ENCODE measurements around the gene TBX18. TPM values are rescaled to one million over a fixed set of nuclear protein-coding genes. Genes with fewer than 3 reads are reported as not detected.

TBX18 gene
- total RNA-seq, 2 donors from 2014 or later, result 42.3 to 45.5 TPM

GRCh38 chr6:84707171-84707570 lies 57.2 kb downstream of the TBX18 start:
- intact Hi-C loops (cut with DNase I), result no loop called here
- no peak for DNase-seq (ENCODE audit: low spot score)

DNA sequence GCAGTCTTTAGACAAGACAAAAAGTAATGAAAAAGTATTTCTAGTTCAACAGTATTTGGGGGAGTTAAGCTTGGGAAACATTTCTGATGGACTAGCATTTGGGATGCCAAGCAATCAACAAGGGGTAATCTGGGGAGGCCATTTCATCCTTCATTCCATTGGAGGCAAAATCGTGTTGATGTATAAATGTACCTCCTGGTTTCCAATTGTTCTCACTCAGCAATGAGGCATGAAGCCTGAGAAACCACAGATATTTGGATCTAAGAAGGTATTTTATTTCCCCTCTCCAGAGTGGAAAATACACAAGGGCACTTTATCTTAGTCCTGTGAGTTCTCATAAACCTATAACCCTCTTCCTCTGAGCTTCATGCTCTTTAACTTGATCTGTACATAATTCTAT lies 68.2 kb downstream of the TBX18 start:
- no peak for DNase-seq (ENCODE audit: low spot score)
- intact Hi-C loops (cut with DNase I), result no loop called here

DNA sequence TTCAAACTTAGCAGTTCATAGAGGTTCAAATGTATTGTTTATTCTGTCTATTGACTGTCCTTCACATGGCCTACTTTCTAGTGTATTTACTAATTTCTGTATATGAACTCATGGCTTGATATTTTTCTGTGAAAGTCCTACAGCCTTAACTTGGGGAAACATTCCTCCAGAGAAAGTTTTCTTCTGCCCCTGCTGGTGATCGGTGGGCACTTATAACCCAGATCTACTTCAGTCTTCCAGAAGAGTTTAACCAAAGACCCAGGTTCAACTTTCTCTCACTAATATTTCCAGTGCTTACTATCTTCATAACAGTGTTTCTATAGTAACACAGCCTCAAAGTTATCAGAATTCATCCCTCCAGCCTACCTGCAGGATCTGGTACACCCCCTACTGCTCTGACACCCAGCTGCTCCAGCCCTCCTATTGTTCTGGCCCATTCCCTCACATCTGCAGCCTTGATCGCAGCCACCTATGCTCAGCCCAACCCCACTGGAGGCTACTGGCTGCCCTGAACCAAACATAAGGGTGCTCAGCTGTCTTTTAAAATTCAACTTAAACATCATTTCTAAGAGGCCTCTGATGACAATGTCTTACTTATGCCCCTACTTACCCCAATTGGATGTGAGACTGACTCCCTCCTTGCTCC lies 72.3 kb downstream of the TBX18 start:
- intact Hi-C loops (cut with DNase I), result no loop called here
- DNase-seq (ENCODE audit: low spot score), result no peak

DNA sequence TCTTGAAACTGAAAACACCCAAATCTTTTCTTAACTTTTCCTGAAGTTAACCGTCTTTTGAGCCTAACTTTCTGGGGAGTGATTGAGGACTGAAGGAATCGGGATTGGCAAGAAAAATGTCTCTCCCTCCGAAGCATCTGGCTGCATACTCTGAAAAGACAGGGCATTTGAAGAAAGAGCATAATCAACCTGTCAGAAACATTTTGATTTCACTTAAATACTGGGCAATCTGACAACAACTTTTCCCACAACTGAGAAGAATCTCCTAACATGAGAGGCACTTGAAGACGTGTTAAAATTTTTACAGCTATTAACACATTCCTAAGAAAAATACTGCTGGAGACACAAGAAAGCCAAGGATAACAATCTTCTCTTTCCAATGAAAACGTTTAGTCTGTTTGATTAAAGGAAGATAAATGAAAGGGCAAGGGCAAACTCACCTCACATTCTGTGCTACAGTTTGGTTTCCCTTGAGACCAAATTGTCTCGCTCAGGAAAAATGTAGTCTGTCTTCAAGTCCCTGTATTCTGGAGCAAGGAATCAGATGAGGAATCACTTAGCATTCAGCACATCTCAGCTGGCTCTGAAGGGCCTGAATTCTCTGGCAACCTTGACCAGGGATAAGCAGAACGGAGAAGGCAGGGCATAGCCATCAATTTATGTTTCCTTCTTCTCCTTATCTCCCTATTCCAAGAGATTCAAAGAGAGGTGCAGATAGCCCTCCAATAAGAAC lies 76.1 kb downstream of the TBX18 start:
- DNase-seq (ENCODE audit: low spot score), result no peak
- intact Hi-C loops (cut with DNase I), result no loop called here

DNA sequence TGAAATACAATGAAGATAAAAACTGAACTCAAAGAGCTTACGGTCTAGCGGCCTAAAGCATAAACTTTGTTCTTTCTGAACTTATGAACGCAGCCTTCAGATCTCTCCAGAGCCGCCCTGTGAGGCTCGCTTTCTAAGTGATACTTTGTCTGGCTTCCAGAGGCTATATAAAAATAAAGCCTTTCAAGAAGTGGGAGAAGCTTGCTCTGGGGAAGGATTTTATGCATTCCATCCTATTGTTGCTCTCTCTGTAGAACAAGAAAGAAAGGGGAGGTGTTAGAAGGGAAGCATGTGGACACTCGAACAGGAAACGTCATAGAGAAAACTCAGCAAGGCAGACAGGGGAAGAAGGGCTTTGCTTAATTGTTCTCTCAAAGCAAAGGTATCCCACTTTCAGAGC lies 77.0 kb downstream of the TBX18 start:
- DNase-seq (ENCODE audit: low spot score), result no peak
- intact Hi-C loops (cut with DNase I), result no loop called here

GRCh38 chr6:84685983-84686584 lies 78.3 kb downstream of the TBX18 start:
- DNase-seq (ENCODE audit: low spot score), result no peak
- intact Hi-C loops (cut with DNase I), result no loop called here

DNA sequence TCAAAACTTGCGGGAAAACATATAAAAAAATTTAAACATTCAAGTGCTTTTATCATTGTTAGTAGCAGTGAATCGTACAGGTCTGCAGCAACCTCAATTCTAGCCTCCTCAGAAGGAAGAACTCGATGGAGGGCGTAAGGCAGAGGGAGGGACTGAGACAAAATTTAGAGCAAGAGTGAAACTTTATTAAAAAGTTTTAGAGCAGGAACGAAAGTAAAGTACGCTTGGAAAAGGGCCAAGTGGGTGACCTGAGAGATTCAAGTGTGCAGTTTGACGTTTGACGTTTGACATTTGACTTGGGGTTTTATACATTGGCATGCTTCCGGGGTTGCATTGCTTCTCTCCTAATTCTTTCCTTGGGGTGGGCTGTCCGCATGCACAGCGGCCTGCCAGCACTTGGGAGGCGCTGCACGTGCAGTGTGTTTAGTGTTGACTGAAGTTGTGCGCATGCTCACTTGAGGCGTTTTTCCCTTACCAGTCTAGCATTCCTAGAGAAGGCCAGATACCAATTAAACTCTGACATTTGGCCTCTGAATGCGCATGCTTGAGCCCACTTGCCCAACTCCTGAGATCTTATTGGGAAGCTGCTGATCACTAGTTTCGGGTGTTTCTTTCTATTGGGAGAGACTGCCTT lies 82.6 kb downstream of the TBX18 start:
- peak; percentile 34 for DNase-seq (ENCODE audit: low spot score)
- intact Hi-C loops (cut with DNase I), result no loop called here

GRCh38 chr6:84675651-84676050 lies 88.7 kb downstream of the TBX18 start:
- intact Hi-C loops (cut with DNase I), result no loop called here
- no peak for DNase-seq (ENCODE audit: low spot score)

DNA sequence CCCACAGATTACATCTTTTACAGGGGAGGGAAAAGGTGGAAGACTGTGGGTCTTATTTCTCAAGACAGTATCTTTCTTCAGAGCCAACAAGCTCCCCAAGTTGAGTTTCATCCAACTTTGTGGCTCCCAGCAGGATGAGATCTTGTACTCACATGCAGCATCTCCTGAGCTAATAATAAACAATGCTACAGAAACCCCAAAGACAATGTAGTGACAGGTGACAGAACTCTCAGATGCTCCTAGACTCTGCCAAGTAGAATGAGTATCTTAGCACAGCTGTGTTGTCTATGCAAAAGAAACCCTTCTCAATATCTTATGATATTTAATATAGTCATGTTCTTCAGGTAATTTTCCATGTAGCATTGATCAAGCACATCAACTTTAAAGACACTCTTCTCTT lies 90.0 kb downstream of the TBX18 start:
- intact Hi-C loops (cut with DNase I), result no loop called here
- DNase-seq (ENCODE audit: low spot score), result no peak

DNA sequence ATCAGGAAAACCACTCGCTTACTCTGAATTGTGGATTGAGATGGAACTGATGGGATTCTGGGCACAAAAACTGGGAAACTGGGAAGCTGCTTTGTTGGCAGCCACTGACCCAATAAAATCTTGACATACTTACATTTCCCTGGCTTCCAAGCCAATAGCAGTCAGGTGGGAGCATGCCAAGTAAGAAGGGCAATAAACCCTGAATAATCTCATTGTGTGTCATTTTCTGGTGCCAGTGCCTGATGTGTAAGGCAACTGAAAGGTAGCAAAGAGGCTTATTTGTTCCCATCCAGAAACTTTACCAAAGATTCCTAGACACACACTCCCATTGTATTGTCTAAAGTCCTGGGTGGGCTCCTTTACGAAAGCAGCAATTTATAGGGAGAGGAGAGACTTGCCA lies 93.2 kb downstream of the TBX18 start:
- DNase-seq (ENCODE audit: low spot score), result no peak
- intact Hi-C loops (cut with DNase I), result no loop called here

DNA sequence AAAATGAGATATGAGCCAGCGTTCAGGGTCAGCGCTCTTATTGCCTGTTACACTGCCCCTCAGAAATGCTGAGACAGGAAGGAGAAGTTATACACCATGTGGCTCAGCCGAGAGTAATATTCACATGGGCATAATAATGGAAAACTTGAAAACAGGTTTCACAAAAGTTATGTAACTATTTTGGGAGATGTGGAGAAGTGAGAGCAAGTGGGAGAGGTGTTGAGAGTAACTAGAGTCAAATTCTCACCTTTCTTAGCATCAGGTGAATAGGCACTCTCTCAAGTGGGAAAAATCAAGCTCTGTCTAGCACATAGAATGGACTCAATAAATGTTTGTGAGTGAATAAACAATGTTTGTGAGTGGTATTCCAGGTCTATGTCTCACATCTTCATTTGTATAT lies 94.5 kb downstream of the TBX18 start:
- intact Hi-C loops (cut with DNase I), result no loop called here
- no peak for DNase-seq (ENCODE audit: low spot score)

DNA sequence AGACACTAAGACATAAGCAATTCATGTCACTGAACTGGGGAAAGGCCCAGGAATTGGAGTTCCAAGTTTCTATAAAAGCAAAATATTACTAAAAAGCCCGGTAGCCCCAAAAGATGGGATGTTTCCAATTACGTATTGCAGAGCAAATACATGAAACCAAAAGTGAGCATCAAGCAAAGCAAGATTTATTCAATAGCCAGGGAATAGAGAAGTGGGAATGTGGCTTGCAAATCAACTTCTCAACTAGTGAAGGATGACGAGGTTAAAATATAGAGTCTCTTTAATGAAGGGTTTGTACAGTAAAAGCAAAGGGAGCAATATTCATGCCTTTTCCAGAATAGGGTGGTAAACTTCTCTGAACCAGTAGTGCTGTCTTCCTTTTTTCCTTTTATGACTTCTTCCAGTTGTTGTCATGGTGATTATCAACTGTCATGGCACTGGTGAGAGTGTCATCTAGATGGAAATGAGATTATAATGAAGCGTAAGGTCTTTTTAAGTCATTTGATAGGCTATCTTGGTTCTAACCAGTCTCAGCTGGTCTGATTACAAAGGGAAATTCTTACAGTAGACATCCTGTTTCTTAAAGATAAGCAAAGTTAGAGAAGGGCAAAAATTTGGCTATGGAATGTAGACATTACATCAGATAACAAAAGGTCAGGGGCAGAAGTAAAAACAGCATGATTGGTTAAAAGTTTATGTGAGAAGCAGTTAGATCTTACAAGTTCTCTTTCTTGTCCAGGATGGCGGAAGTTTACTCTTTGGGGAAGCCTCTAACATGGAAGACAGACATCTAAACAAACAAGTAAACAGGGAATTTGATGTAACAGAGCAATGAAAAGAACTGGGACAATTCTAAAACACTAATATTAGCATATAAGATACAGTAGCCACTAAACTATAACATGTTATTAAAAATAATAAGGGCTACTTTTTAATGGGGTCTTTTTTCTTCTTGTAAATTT lies 96.9 kb downstream of the TBX18 start:
- DNase-seq (ENCODE audit: low spot score), result no peak
- intact Hi-C loops (cut with DNase I), result no loop called here

DNA sequence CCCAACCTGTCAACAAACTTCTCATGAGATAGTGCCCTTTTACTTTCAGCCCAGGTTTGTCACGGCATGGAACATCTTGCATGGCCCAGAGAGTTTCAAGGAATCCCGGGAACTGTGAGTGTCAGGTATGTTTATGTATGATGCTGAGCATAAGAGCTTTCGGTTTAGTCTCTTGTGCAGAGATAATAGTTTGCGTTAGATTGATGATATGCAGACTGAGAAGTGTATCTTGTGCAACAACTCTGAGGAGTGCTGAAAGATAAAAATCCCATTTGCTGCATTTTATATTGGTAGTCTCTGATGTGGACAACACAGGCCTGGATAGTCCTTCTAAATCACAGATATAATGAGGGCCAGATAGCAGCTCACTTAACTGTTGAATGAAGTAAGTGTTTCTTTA lies 99.0 kb downstream of the TBX18 start:
- intact Hi-C loops (cut with DNase I), result no loop called here
- no peak for DNase-seq (ENCODE audit: low spot score)

DNA sequence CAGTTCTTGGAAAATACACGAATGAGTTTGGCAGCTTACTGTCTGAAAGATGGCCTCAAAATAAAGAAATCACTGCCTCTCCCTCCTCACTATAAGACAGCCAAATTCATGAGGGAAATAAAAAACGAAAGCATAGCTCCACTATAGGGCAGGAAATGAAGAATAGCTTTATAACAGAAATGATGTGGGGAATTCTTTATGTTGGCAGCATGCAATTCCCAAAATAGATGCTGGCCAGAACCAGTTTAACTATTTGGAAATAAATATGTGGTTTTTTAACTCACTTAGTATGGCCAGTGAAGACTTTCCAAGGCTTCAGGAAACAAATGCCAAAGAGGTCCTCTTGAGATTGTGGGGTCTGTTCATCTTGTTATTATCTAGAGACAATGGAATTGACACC lies 100.5 kb downstream of the TBX18 start:
- DNase-seq (ENCODE audit: low spot score), result no peak
- intact Hi-C loops (cut with DNase I), result no loop called here

DNA sequence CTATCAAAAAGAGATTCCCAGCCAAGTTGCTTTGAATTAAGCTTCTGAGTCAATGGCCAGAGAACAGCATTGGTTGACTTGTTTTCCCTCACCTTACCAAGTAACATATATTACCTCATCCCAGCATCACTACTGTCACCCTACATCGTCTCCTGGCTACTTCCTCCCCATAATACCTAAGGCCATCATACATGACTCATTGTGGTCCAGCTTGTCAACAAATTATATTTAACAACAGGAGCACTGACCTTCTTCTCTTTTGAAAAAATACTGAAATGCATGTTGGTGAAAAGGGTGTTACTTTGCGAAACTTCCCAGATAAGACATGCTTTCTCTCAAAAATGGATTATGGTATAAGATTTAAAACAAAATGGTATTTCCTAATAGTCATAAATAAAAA lies 106.9 kb downstream of the TBX18 start:
- intact Hi-C loops (cut with DNase I), result loop anchor here in 1 of 2 donors (10.0 kb wide), 1 partner anchor 573 kb away; no protein-coding TSS in a partner anchor
- DNase-seq (ENCODE audit: low spot score), result no peak

- DNase-seq (ENCODE audit: low spot score), result no peak
- intact Hi-C loops (cut with DNase I), result loop anchor here in 1 of 2 donors (10.0 kb wide), 1 partner anchor 572 kb away; no protein-coding TSS in a partner anchor
Measured at GRCh38 chr6:84657025-84657424, 107.4 kb downstream of the TBX18 start.

DNA sequence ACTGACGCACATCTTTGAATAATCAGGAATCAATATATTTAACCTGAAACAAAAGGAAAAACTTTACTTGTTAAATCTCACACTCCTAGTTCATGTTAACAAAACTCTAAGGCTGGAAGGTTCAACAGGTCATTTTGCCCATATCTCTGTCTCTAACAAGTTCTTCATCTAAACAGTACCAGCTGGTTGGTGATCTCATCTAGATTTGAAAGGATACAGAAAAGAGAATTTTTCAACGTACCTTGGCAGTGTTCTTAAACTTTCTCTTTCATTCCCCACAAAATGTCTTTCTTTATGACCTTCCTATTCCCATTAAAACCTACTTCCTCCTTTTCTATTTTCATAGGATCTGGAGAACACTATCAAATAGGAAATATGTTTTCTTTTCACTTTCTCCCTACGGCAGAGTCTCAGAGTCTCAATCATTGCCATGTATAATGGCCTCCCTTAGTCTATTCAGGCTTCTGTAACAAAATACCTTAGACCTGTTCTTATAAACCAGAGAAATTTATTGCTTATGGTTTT lies 111.3 kb downstream of the TBX18 start:
- intact Hi-C loops (cut with DNase I), result loop anchor here in 1 of 2 donors (10.0 kb wide), 1 partner anchor 568 kb away; no protein-coding TSS in a partner anchor
- no peak for DNase-seq (ENCODE audit: low spot score)

DNA sequence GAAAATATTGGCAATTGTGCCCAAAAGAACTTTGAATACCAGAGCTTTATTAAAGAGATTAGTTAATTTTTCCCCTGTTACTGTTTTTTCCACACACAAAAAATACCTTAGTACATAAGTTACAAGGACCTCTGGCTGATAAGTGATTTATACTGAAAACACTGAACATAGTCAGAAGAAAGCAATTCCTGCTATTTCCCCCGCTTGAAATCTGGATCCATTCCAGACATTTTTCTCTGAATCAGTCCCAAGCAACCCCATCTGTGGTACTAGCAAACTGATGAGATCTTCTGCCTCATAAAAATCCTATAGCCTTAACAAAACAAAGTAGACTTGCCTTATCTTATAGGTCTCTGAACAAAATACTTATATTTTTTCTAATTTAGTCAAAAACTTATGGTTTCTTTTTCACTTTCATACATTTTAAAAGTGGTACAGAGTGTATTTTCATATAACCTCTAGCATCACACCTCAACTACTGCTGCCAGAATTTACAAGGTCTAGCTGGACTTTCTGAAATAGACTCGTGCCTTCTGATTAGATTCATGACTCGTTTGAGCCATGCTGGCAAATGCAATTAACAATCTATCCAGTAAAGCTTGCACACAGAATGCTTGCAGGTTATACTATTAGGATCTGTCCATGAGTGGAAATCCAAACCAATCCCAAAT lies 111.9 kb downstream of the TBX18 start:
- intact Hi-C loops (cut with DNase I), result loop anchor here in 1 of 2 donors (10.0 kb wide), 1 partner anchor 568 kb away; no protein-coding TSS in a partner anchor
- no peak for DNase-seq (ENCODE audit: low spot score)
